ENCODE results near the gene ELK4.

The ELK4 gene

GRCh38 chr1:205626216-205626615 lies 5.6 kb downstream of the ELK4 start:
- DNase-seq: no peak

- no peak for DNase-seq
Observed at GRCh38 chr1:205623646-205624045, 8.2 kb downstream of the ELK4 start.

- DNase-seq: no peak
Observed at GRCh38 chr1:205620269-205620668, 11.5 kb downstream of the ELK4 start.

GRCh38 chr1:205619376-205619775 lies 12.4 kb downstream of the ELK4 start:
- DNase-seq: no peak

- no peak for DNase-seq
Observed at GRCh38 chr1:205616563-205617293, 15.1 kb downstream of the ELK4 start.

GRCh38 chr1:205615789-205616188 lies 16.0 kb downstream of the ELK4 start:
- DNase-seq: no peak

GRCh38 chr1:205613854-205614412 lies 17.9 kb downstream of the ELK4 start:
- DNase-seq: no peak

GRCh38 chr1:205612556-205612955 lies 19.3 kb downstream of the ELK4 start:
- DNase-seq: no peak

- no peak for DNase-seq
Observed at GRCh38 chr1:205612104-205612503, 19.7 kb downstream of the ELK4 start.

GRCh38 chr1:205610901-205611466 lies 20.8 kb downstream of the ELK4 start:
- DNase-seq: no peak

GRCh38 chr1:205610036-205610435 lies 21.8 kb downstream of the ELK4 start:
- DNase-seq: no peak

- no peak for DNase-seq
Observed at GRCh38 chr1:205604825-205605505, 26.8 kb downstream of the ELK4 start.

GRCh38 chr1:205604059-205604458 lies 27.8 kb downstream of the ELK4 start:
- DNase-seq: no peak

GRCh38 chr1:205601205-205601604 lies 30.6 kb downstream of the ELK4 start:
- DNase-seq: no peak

- DNase-seq: no peak
Observed at GRCh38 chr1:205600085-205600484, 31.7 kb downstream of the ELK4 start.

GRCh38 chr1:205599669-205600042 lies 32.2 kb downstream of the ELK4 start:
- DNase-seq: no peak

GRCh38 chr1:205598841-205599668 lies 32.8 kb downstream of the ELK4 start:
- peak; percentile 91 for DNase-seq

GRCh38 chr1:205597691-205598314 lies 34.0 kb downstream of the ELK4 start:
- DNase-seq: peak; percentile 89

GRCh38 chr1:205596876-205597275 lies 34.9 kb downstream of the ELK4 start:
- DNase-seq: no peak

GRCh38 chr1:205595861-205596260 lies 36.0 kb downstream of the ELK4 start:
- no peak for DNase-seq

- no peak for DNase-seq
Observed at GRCh38 chr1:205595435-205595834, 36.4 kb downstream of the ELK4 start.

GRCh38 chr1:205594846-205595245 lies 37.0 kb downstream of the ELK4 start:
- DNase-seq: no peak

- no peak for DNase-seq
Observed at GRCh38 chr1:205593967-205594366, 37.8 kb downstream of the ELK4 start.

All from left hindlimb (tissue), 1 donor.